ENCODE measurements around the gene ZDHHC18. TPM values are rescaled to one million over a fixed set of nuclear protein-coding genes. Genes with fewer than 3 reads are reported as not detected.

ZDHHC18 gene
- total and polyA plus RNA-seq, 2 donors (not counting 1 experiment from before 2014, with no cell fraction given), result 6.3 to 16.9 TPM

- DNase-seq (ENCODE audit: low read depth in 2 of 2), result no peak
- TF ChIP-seq, protein P1, sequence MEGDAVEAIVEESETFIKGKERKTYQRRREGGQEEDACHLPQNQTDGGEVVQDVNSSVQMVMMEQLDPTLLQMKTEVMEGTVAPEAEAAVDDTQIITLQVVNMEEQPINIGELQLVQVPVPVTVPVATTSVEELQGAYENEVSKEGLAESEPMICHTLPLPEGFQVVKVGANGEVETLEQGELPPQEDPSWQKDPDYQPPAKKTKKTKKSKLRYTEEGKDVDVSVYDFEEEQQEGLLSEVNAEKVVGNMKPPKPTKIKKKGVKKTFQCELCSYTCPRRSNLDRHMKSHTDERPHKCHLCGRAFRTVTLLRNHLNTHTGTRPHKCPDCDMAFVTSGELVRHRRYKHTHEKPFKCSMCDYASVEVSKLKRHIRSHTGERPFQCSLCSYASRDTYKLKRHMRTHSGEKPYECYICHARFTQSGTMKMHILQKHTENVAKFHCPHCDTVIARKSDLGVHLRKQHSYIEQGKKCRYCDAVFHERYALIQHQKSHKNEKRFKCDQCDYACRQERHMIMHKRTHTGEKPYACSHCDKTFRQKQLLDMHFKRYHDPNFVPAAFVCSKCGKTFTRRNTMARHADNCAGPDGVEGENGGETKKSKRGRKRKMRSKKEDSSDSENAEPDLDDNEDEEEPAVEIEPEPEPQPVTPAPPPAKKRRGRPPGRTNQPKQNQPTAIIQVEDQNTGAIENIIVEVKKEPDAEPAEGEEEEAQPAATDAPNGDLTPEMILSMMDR (conservative IDR thresholded peaks at IDR 0.05 in 1 of 2, IDR thresholded peaks at IDR 0.05 in 1 of 2; ENCODE audit: low read depth in 1 of 2, low read length in 2 of 2), result no peak
- TF ChIP-seq EZH2 (IDR thresholded peaks at IDR 0.05; ENCODE audit: low read length, missing control alignments), result no peak
- no peaks in the 10 kb centered on the region for H3K4me1 ChIP-seq (ENCODE audit: control insufficient read depth, extremely low read depth, insufficient read depth, low read length)
- no peak overlapping the region for H2AFZ ChIP-seq (ENCODE audit: low read length)
- H3K27ac ChIP-seq (ENCODE audit: insufficient read depth, low read length), result no peak overlapping the region
- H3K9ac ChIP-seq (ENCODE audit: insufficient read depth, low read length), result no peak overlapping the region
- no peaks in the 10 kb centered on the region for H3K9me3 ChIP-seq (ENCODE audit: control insufficient read depth, insufficient read depth, low read depth, low read length)
- no peak overlapping the region for H3K4me3 ChIP-seq (replicated peaks in 1 of 4; ENCODE audit: control extremely low read depth in 1 of 4, insufficient read depth in 1 of 4, low read depth in 3 of 4, low read length in 4 of 4)
- H3K36me3 ChIP-seq (ENCODE audit: control insufficient read depth, insufficient read depth, low read length), result no peaks in the 10 kb centered on the region
- H4K20me1 ChIP-seq (ENCODE audit: control insufficient read depth, extremely low read depth, insufficient read depth, low read length), result no peaks in the 10 kb centered on the region
- H3K79me2 ChIP-seq (ENCODE audit: control insufficient read depth, insufficient read depth, low read length), result no peaks in the 10 kb centered on the region
- H3K4me2 ChIP-seq (ENCODE audit: extremely low read depth, insufficient read depth, low read length), result no peak overlapping the region
- H3K27me3 ChIP-seq (ENCODE audit: control insufficient read depth, insufficient read depth, low read length), result no peaks in the 10 kb centered on the region
Measured at GRCh38 chr1:26811057-26811456, 15.4 kb upstream of the ZDHHC18 start.

DNA sequence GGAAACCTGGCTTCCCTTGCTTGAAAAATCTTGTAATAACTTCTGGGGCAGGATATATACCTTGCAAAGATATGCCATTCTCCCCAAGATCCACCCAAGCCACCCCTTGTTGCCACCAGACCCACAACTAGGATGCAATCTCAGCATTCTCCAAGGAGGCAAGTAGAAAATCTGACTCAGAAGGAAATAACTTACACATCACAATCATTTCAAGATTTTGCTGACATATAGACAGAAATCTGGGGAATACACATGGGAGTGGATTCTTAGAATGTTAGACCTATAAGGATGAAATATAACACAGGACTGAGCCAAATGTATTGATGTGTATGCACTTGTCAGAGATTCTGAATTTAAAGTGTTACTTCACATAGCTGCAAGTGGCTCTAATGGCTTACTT lies 14.8 kb upstream of the ZDHHC18 start:
- Histone ChIP-seq H3K4me1 (ENCODE audit: control insufficient read depth, extremely low read depth, insufficient read depth, low read length) (no peaks in the 10 kb centered on the region), H3K79me2 (ENCODE audit: control insufficient read depth, insufficient read depth, low read length) (no peaks in the 10 kb centered on the region), H3K27ac (ENCODE audit: insufficient read depth, low read length) (no peak overlapping the region), H3K9me3 (ENCODE audit: control insufficient read depth, insufficient read depth, low read depth, low read length) (no peaks in the 10 kb centered on the region), H3K36me3 (ENCODE audit: control insufficient read depth, insufficient read depth, low read length) (no peaks in the 10 kb centered on the region), H3K27me3 (ENCODE audit: control insufficient read depth, insufficient read depth, low read length) (no peaks in the 10 kb centered on the region), H4K20me1 (ENCODE audit: control insufficient read depth, extremely low read depth, insufficient read depth, low read length) (no peaks in the 10 kb centered on the region), H3K4me3 (replicated peaks in 1 of 4; ENCODE audit: control extremely low read depth in 1 of 4, insufficient read depth in 1 of 4, low read depth in 3 of 4, low read length in 4 of 4) (no peak overlapping the region), H2AFZ (ENCODE audit: low read length) (no peak overlapping the region), H3K9ac (ENCODE audit: insufficient read depth, low read length) (no peak overlapping the region), H3K4me2 (ENCODE audit: extremely low read depth, insufficient read depth, low read length) (no peak overlapping the region)
- no peak for DNase-seq (ENCODE audit: low read depth in 2 of 2)
- TF ChIP-seq, protein P1 (conservative IDR thresholded peaks at IDR 0.05 in 1 of 2, IDR thresholded peaks at IDR 0.05 in 1 of 2; ENCODE audit: low read depth in 1 of 2, low read length in 2 of 2), result no peak
- no peak for TF ChIP-seq EZH2 (IDR thresholded peaks at IDR 0.05; ENCODE audit: low read length, missing control alignments)

- H3K4me3 ChIP-seq (replicated peaks in 1 of 4; ENCODE audit: control extremely low read depth in 1 of 4, insufficient read depth in 1 of 4, low read depth in 3 of 4, low read length in 4 of 4), result no peak overlapping the region
- no peak for DNase-seq (ENCODE audit: low read depth in 2 of 2)
- no peak for TF ChIP-seq EZH2 (IDR thresholded peaks at IDR 0.05; ENCODE audit: low read length, missing control alignments)
- TF ChIP-seq, protein P1 (conservative IDR thresholded peaks at IDR 0.05 in 1 of 2, IDR thresholded peaks at IDR 0.05 in 1 of 2; ENCODE audit: low read depth in 1 of 2, low read length in 2 of 2), result no peak
- H3K27ac ChIP-seq (ENCODE audit: insufficient read depth, low read length), result no peak overlapping the region
- H3K4me2 ChIP-seq (ENCODE audit: extremely low read depth, insufficient read depth, low read length), result no peak overlapping the region
- no peaks in the 10 kb centered on the region for H4K20me1 ChIP-seq (ENCODE audit: control insufficient read depth, extremely low read depth, insufficient read depth, low read length)
- H3K9me3 ChIP-seq (ENCODE audit: control insufficient read depth, insufficient read depth, low read depth, low read length), result no peaks in the 10 kb centered on the region
- no peaks in the 10 kb centered on the region for H3K36me3 ChIP-seq (ENCODE audit: control insufficient read depth, insufficient read depth, low read length)
- no peaks in the 10 kb centered on the region for H3K4me1 ChIP-seq (ENCODE audit: control insufficient read depth, extremely low read depth, insufficient read depth, low read length)
- no peaks in the 10 kb centered on the region for H3K27me3 ChIP-seq (ENCODE audit: control insufficient read depth, insufficient read depth, low read length)
- H3K9ac ChIP-seq (ENCODE audit: insufficient read depth, low read length), result no peak overlapping the region
- no peak overlapping the region for H2AFZ ChIP-seq (ENCODE audit: low read length)
- H3K79me2 ChIP-seq (ENCODE audit: control insufficient read depth, insufficient read depth, low read length), result no peaks in the 10 kb centered on the region
Measured at GRCh38 chr1:26814377-26814776, 12.1 kb upstream of the ZDHHC18 start.
